Esophagus squamous epithelium (tissue), 5 donors: ENCODE data around the gene VOPP1. TPM values are rescaled to one million over a fixed set of nuclear protein-coding genes. Genes with fewer than 3 reads are reported as not detected.

ENCODE experiments used
- DNase-seq: peaks from one replicate; lab custom pipeline; 2025; lab: John Stamatoyannopoulos, UW
- H3K27ac ChIP-seq, 4 donors: fragments of 200-600 bp; sonication (generic); one replicate each; pipeline ENCODE4 v1.5.1; 2016 to 2019; ENCODE audit warnings: mild to moderate bottlenecking in 1 of 4
- H3K27me3 ChIP-seq, 4 donors: fragments of 200-600 bp; sonication (generic); 1 replicate in 3 of 4; 2 replicates in 1 of 4; pipeline versions ENCODE4 v1.5.1 to v1.6.0; 2017 to 2021; ENCODE audit warnings: antibody characterized with exemption in 1 of 4
- H3K36me3 ChIP-seq, 3 donors: fragments of 200-600 bp; sonication (generic); one replicate each; pipeline ENCODE4 v1.5.1; 2016 to 2019
- H3K4me1 ChIP-seq, 3 donors: fragments of 200-600 bp; sonication (generic); one replicate each; pipeline ENCODE4 v1.5.1; 2017 to 2019
- H3K4me3 ChIP-seq, 4 donors: fragments of 200-600 bp; sonication (generic); 1 replicate in 3 of 4; 2 replicates in 1 of 4; pipeline ENCODE4 v1.5.1; 2016 to 2019; ENCODE audit warnings: mild to moderate bottlenecking in 2 of 4, moderate library complexity in 1 of 4
- H3K9me3 ChIP-seq, 3 donors: fragments of 200-600 bp; sonication (generic); one replicate each; pipeline ENCODE4 v1.5.1; 2016 to 2019
- CTCF ChIP-seq, 6 experiments: fragments of 450-650 bp in 4 of 6; fragments of 200-600 bp in 2 of 6; sonication (generic) in 2 of 6; IDR thresholded peaks; one replicate each; pipeline ENCODE4 v1.5.1; 2016 to 2019; ENCODE audit warnings: antibody characterized with exemption in 6 of 6, mild to moderate bottlenecking in 4 of 6, moderate library complexity in 4 of 6
- POLR2A ChIP-seq, 4 donors: fragments of 450-650 bp; IDR thresholded peaks; one replicate each; pipeline ENCODE4 v1.6.1; 2017; ENCODE audit warnings: antibody characterized with exemption in 4 of 4, mild to moderate bottlenecking in 4 of 4, moderate library complexity in 3 of 4
- WGBS, 2 donors: methylation state at CpG; one replicate each; pipeline ENCODE4 v1.1.5; 2018; 5-methylcytosine and 5-hydroxymethylcytosine counted together
- intact Hi-C: fragments of 100-400 bp; cut with DNase I; formaldehyde crosslinking; loops from one replicate; pipeline ENCODE4 v1.15.0; 2022
- total RNA-seq, 4 donors: library from RNA; depleted of rRNA; stranded (reverse); fragments of >200 nt; gene quantifications; one replicate each; pipeline ENCODE4 v1.1.0, GENCODE V29; 2016
- donor health status: DM: yes; HTN: yes; CAD: no.

The VOPP1 gene
- total RNA-seq, 4 donors from 2014 or later = 13.9 to 26.5 (median 19.2) TPM

GRCh38 chr7:55484834-55485233, 87.5 kb downstream of the VOPP1 start:
- Histone ChIP-seq H3K4me3 (no peak overlapping the region), H3K36me3 (peaks cover 0 to 35% (median 8%) of the 10 kb centered on the region in 3 donors), H3K27ac (no peak overlapping the region), H3K4me1 (no peaks in the 10 kb centered on the region), H3K9me3 (no peaks in the 10 kb centered on the region), H3K27me3 (no peaks in the 10 kb centered on the region)
- intact Hi-C loops = no loop called here
- 77 to 85% methylated on average over 6 of the region's 6 CpGs for WGBS, 2 donors
- TF ChIP-seq POLR2A (IDR thresholded peaks at IDR 0.05) = no peak
- TF ChIP-seq CTCF (IDR thresholded peaks at IDR 0.05) = no peak
- no peak for DNase-seq

- DNase-seq = no peak
- intact Hi-C loops = no loop called here
Observed at GRCh38 chr7:55484241-55484640, 88.1 kb downstream of the VOPP1 start.

GRCh38 chr7:55483046-55483445, 89.3 kb downstream of the VOPP1 start:
- DNase-seq = no peak
- no peak overlapping the region for H3K27ac ChIP-seq
- H3K27me3 ChIP-seq = no peaks in the 10 kb centered on the region
- H3K9me3 ChIP-seq = no peaks in the 10 kb centered on the region
- H3K36me3 ChIP-seq = peaks cover 0 to 19% (median 0%) of the 10 kb centered on the region in 3 donors
- TF ChIP-seq POLR2A (IDR thresholded peaks at IDR 0.05) (no peak), CTCF (IDR thresholded peaks at IDR 0.05) (no peak)
- H3K4me3 ChIP-seq = no peak overlapping the region
- H3K4me1 ChIP-seq = no peaks in the 10 kb centered on the region
- WGBS, 2 donors = 96 to 100% methylated on average over 3 to 5 of the region's 6 CpGs
- intact Hi-C loops = no loop called here

More at GRCh38 chr7:55484241-55484640, 88.1 kb downstream of the VOPP1 start:
- Histone ChIP-seq H3K27me3 (no peaks in the 10 kb centered on the region), H3K36me3 (peaks cover 0 to 29% (median 4%) of the 10 kb centered on the region in 3 donors), H3K4me3 (no peak overlapping the region), H3K4me1 (no peaks in the 10 kb centered on the region), H3K9me3 (no peaks in the 10 kb centered on the region), H3K27ac (no peak overlapping the region)
- no peak for TF ChIP-seq CTCF (IDR thresholded peaks at IDR 0.05)
- no peak for TF ChIP-seq POLR2A (IDR thresholded peaks at IDR 0.05)
- WGBS, 2 donors = 71 to 89% methylated on average over 3 to 5 of the region's 5 CpGs

- Histone ChIP-seq H3K9me3 (no peaks in the 10 kb centered on the region), H3K4me1 (no peaks in the 10 kb centered on the region), H3K27me3 (no peaks in the 10 kb centered on the region), H3K27ac (no peak overlapping the region), H3K36me3 (peaks cover 0 to 25% (median 0%) of the 10 kb centered on the region in 3 donors), H3K4me3 (no peak overlapping the region)
- DNase-seq = no peak
- intact Hi-C loops = no loop called here
- 58 to 100% methylated on average over 2 of the region's 2 CpGs for WGBS, 2 donors
- no peak for TF ChIP-seq CTCF (IDR thresholded peaks at IDR 0.05)
- TF ChIP-seq POLR2A (IDR thresholded peaks at IDR 0.05) = no peak
Observed at GRCh38 chr7:55481155-55481554, 91.1 kb downstream of the VOPP1 start.

GRCh38 chr7:55478700-55479099, 93.6 kb downstream of the VOPP1 start:
- TF ChIP-seq CTCF (IDR thresholded peaks at IDR 0.05) (no peak), POLR2A (IDR thresholded peaks at IDR 0.05) (no peak)
- H3K27ac ChIP-seq = no peak overlapping the region
- WGBS, 2 donors = 77 to 79% methylated on average over 6 of the region's 6 CpGs
- no peaks in the 10 kb centered on the region for H3K27me3 ChIP-seq
- peaks cover 0 to 15% (median 0%) of the 10 kb centered on the region in 3 donors for H3K36me3 ChIP-seq
- no peak overlapping the region for H3K4me3 ChIP-seq
- intact Hi-C loops = no loop called here
- no peak for DNase-seq
- no peaks in the 10 kb centered on the region for H3K4me1 ChIP-seq
- H3K9me3 ChIP-seq = no peaks in the 10 kb centered on the region
